ENCODE data around the gene PDC. TPM values are rescaled to one million over a fixed set of nuclear protein-coding genes. Genes with fewer than 3 reads are reported as not detected.
"Not testable (repeated sequence)": the region's sequence is repeated elsewhere in the genome, so short reads cannot be mapped to it uniquely, and the experiment has no call there.

PDC gene
- total RNA-seq, 4 donors from 2014 or later = not detected

GRCh38 chr1:186474208-186474607 is 13.3 kb upstream of the PDC start:
- no peak for DNase-seq
- Histone ChIP-seq H3K4me3 (no peak overlapping the region), H3K4me1 (no peaks in the 10 kb centered on the region), H3K27ac (no peak overlapping the region), H3K36me3 (no peaks in the 10 kb centered on the region), H3K9me3 (no peaks in the 10 kb centered on the region), H3K27me3 (no peaks in the 10 kb centered on the region)
- intact Hi-C loops (cut with DNase I; ENCODE audit: low total_unique reads) = no loop called here
- TF ChIP-seq CTCF (IDR thresholded peaks at IDR 0.05) = no peak
- TF ChIP-seq POLR2A (IDR thresholded peaks at IDR 0.05) = no peak

GRCh38 chr1:186473047-186473446 is 12.1 kb upstream of the PDC start:
- Histone ChIP-seq H3K4me3 (no peak overlapping the region), H3K36me3 (no peaks in the 10 kb centered on the region), H3K27me3 (no peaks in the 10 kb centered on the region), H3K4me1 (no peaks in the 10 kb centered on the region), H3K27ac (no peak overlapping the region), H3K9me3 (no peaks in the 10 kb centered on the region)
- DNase-seq = no peak
- TF ChIP-seq POLR2A (IDR thresholded peaks at IDR 0.05) (no peak), CTCF (IDR thresholded peaks at IDR 0.05) (no peak)
- intact Hi-C loops (cut with DNase I; ENCODE audit: low total_unique reads) = no loop called here

GRCh38 chr1:186465946-186466345 is 5.0 kb upstream of the PDC start:
- no peak overlapping the region for H3K4me3 ChIP-seq
- H3K4me1 ChIP-seq = no peaks in the 10 kb centered on the region
- H3K27ac ChIP-seq = no peak overlapping the region
- no peaks in the 10 kb centered on the region for H3K9me3 ChIP-seq
- no peaks in the 10 kb centered on the region for H3K36me3 ChIP-seq
- DNase-seq = no peak
- TF ChIP-seq CTCF (IDR thresholded peaks at IDR 0.05) = no peak
- no peak for TF ChIP-seq POLR2A (IDR thresholded peaks at IDR 0.05)
- no peaks in the 10 kb centered on the region for H3K27me3 ChIP-seq
- intact Hi-C loops (cut with DNase I; ENCODE audit: low total_unique reads) = no loop called here

GRCh38 chr1:186465491-186465890 is 4.6 kb upstream of the PDC start:
- H3K36me3 ChIP-seq; DNase-seq; intact Hi-C loops (cut with DNase I; ENCODE audit: low total_unique reads); H3K4me3 ChIP-seq; H3K27me3 ChIP-seq; H3K9me3 ChIP-seq; H3K27ac ChIP-seq; H3K4me1 ChIP-seq: not testable (repeated sequence)

- TF ChIP-seq POLR2A (IDR thresholded peaks at IDR 0.05) (no peak), CTCF (IDR thresholded peaks at IDR 0.05) (no peak)
- H3K36me3 ChIP-seq = no peaks in the 10 kb centered on the region
- no peaks in the 10 kb centered on the region for H3K4me1 ChIP-seq
- H3K27ac ChIP-seq = no peak overlapping the region
- no peak overlapping the region for H3K4me3 ChIP-seq
- H3K27me3 ChIP-seq = no peaks in the 10 kb centered on the region
- H3K9me3 ChIP-seq = no peaks in the 10 kb centered on the region
- DNase-seq = no peak
- intact Hi-C loops (cut with DNase I; ENCODE audit: low total_unique reads) = no loop called here
Observed at GRCh38 chr1:186463926-186464325, 3.0 kb upstream of the PDC start.

- no peak for TF ChIP-seq CTCF (IDR thresholded peaks at IDR 0.05)
- TF ChIP-seq POLR2A (IDR thresholded peaks at IDR 0.05) = no peak
Observed at GRCh38 chr1:186463511-186463910, 2.6 kb upstream of the PDC start.

GRCh38 chr1:186459161-186459560 is 1.8 kb downstream of the PDC start:
- H3K36me3 ChIP-seq; H3K4me1 ChIP-seq; H3K27me3 ChIP-seq; intact Hi-C loops (cut with DNase I; ENCODE audit: low total_unique reads); H3K4me3 ChIP-seq; H3K9me3 ChIP-seq; DNase-seq; H3K27ac ChIP-seq: not testable (repeated sequence)

More at GRCh38 chr1:186463511-186463910, 2.6 kb upstream of the PDC start:
- Histone ChIP-seq H3K4me3 (no peak overlapping the region), H3K9me3 (no peaks in the 10 kb centered on the region), H3K27me3 (no peaks in the 10 kb centered on the region), H3K36me3 (no peaks in the 10 kb centered on the region), H3K4me1 (no peaks in the 10 kb centered on the region), H3K27ac (no peak overlapping the region)
- no peak for DNase-seq
- intact Hi-C loops (cut with DNase I; ENCODE audit: low total_unique reads) = no loop called here
